ENCODE data around the gene OSBPL8.

The OSBPL8 gene

DNA sequence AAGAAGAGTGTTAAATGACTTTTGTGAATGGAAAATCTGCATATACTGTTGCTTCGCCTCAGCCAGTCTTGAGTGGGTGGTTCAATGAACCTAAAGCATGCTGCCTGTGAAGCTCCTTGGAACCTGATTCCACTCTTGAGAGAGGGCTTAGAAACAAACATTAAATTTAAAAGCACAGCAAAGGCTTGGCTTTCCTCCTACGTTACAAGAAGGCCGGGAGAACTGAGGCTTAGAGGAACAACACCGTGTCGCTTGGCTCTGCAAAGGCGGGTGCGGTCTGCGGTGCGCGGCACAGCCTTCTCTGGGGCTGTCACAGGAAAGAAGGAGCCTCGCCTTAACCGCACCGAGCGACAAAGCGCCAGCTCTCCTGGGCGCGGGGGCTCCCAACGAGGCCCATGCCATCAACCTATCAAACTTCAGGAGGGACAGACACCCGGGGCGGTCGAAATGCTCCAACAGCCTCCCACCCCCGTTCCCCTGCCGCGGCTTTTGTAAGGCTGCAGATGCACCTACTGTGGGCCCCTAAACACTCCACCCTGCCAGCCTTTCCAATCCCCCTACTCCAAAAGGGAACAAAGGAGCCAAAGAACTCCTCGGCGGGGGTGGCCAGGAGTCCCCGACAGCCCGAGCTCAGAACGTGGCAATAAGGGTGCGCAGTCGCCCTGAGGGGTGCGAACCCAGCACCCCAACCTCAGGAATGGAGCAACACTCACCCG is 729 bp downstream of the OSBPL8 start:
- peak in 47 of 56 donors; percentile 9 to 69 (median 40) for DNase-seq

DNA sequence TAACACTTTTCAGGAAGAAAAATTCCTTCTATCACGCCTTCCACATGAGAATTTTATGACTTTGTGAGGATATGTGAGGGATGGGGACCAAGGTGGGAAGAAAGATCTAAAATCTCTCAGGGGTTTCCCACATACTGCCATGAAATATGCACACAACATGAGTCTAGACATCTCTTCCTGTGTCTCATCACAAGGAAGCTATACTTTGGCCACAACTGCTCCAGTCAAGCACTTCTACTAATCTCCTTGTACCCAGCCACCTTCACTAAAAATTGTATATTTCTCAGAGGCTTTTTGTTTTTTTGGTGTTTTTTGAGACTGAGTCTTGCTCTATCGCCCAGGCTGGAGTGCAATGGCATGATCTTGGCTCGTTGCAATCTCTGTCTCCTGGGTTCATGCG is 3.2 kb downstream of the OSBPL8 start:
- no peak for DNase-seq

DNA sequence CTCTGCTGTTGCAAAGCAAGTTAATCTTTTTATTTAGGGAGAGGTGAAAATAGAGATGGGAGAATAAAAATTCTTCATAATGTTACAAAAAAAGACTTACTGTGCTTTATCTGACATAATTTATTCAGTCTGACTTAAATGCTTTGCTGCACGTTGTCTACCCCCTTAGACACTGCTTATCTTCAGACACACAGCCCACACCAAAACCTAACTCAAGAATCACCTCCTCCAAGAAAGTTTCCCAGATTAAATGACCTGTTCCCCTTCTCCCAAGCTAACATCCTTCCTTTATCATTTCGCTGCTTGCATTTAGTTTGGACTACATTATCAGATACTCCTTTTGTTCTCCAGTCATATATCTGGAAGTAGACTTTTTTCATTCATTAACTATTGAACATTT is 3.8 kb downstream of the OSBPL8 start:
- DNase-seq, result no peak

DNA sequence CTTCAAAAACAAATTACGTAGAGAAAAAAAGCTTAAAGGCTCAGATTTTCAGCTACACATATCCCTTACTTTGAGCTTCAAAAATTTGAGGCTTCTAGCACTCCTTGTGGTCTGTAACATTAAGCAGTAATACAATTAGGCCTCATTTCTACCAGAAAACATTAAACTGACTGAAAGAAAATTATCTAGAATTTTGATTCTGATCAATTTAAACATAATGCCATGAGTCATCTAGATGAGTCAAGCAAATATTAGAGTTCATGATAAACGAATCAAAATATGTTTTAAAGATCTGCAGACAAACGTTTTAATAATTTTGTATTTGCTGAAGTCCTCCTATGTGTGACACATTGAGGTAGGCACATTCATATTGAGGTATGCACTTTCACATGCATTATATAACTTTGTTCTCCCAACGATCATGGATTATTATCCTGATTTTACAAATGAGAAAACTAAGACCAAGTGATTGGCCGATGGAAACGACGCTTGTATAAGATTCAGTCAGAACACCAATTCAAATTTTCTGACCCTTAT is 4.3 kb downstream of the OSBPL8 start:
- no peak for DNase-seq

DNA sequence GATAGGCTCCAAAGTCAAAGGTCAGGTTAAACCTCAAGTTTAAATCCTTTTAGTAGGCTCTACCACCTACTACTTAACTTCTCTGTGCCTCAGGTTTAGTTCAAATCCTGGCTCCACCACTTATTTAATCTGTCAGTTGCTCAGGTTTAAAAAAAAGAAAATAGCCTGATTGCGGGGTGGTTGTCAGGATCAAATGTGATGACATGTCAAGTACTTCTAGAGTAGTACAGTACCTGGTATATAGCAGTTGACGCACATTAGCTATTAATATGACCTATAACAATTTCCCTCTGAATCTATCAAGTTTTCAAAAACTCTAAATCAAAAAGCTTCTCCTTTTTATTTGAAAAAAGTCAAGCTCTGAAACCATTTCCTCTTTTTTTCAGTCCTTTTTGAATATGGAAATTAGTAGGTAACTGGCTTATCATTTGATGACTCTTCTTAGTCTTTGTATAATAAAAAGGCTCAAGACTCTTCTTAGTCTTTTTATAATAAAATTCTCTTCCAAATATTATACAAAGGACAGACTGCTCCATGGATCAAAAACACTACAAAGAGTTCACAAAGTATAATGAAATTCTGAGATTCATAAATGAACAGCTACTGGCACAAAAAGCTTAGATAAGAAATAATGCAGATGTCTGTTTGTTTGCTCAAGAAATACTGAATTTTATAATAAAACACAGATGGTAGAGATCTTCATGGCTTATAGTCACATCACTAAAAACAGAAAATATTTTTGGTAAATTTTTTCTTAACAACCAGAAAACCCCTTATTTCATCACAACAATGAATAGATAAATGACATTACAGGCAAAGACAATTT is 5.0 kb downstream of the OSBPL8 start:
- DNase-seq, result no peak

DNA sequence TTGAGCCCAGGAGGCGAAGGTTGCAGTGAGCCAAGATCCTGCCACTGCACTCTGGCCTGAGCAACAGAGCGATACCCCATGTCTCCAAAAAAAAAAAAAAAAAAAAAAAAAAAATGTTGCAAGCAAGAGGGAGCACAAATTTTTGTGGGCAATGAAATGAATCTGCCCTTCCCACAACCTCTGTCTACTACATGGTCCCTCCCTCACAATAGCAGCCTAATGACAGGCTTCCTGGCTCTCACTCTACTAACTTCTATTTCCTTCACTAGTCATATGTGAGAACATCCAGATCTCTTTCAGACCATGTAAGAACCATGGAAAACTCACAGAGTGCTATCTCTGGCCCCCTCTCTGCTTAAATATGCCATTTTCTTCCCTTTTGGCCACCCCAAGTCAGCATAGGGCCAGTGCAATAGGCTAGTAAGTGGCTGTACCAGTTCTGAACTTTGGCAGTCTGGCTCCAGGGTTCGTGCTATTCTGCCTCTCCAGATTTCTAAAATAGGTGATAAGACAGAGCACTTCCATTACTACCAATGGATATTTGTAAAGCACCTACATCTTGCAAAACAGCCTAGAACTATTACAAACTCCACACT is 7.1 kb downstream of the OSBPL8 start:
- no peak for DNase-seq

DNA sequence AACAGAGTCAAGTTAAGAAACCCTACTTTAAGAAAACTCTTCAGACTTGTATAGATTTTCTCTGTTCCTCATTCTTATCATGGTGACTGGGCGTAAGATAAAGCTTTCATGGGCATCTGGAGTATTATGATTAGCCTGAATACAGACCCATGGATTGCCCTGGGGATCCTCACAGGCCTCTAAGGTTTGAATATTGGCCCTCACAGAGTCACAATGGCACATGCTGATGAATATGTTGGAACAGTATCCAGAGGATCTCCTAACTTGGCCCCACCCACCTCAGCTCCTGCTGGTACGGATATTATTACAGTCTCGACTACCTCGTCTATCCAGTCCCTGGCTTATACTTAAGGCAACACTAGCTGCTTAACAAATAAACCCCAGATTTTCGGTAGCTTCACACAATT is 8.1 kb downstream of the OSBPL8 start:
- DNase-seq, result no peak

DNA sequence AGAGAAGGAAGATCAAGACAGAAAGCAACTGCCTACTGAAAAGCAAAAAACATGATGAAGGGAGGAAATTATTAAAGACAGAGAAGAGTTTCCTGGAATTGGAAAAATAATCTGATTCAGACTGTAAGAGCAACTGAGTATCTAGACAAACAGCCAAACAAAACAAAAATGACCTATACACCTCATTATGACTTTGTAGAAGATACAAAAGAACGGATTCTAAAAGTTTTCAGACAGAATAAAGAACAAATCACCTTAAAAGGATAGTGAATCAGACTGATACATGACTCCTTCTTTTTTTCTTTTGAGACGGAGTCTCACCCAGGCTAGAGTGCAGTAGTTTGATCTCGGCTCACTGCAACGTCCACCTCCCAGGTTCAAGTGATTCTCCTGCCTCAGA is 10.4 kb downstream of the OSBPL8 start:
- no peak for DNase-seq

DNA sequence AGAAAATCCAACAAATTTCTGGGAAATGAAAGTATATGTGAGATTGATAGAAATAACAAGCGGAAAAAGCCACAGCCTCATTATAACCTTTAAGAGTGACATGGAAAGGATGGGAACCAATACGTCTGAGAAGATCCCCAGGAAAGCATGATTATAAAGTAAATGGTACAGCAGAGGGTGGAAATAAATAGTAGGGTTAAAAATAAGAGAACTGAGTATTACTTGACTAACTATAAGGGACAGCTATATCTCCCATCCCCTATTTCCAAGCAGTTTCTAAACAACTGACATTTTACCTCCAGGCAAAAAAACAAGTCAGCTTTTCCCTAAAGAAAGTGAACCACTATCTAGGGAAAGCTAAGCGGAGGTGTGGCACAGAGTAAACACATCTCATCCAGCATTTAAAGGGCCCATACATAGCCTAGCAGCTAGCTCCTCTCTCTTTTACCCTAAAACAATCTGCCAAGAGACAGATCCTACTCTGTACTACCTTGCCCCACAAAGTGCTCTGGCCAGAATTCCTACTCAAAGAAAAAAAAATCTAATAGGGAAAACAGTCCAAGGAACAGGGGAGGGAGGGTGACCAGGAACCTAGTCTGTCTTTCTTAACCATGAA is 11.2 kb downstream of the OSBPL8 start:
- no peak for DNase-seq

DNA sequence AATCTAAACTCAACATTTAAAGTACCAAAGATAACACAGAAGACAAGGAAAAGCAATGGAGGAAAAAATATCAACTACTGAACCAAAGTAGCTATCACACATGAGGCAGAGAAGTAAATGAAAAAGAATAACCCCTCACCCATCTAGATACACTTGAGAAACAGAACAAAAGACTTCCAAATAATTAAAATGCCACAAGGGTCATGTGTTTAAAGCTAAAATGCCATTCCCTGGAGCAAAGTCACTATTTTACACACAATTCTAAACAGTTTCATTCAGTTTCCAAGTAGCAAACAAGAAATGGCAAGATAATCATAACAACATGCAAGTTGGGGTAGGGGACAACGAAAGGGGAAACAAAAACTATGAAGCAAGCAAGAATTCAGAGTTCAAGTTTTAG is 12.0 kb downstream of the OSBPL8 start:
- no peak for DNase-seq

DNA sequence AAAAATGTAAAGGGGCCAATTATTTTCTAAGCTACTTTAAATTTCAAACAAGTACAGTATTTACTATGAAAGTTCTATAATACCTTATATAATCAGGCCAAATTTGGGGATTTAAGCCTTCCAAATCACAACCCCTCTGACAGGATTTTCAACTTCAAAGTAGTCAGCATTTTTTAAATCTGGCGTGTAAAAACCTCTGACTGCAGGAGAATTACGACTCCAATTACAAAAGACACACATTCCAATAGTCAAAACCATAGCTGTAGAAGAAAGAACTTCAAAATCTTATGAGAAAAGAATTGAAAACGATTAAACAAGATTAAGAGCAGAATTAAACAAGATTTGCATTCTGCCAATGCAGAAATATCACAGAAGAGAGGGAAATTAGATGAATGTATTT is 12.7 kb downstream of the OSBPL8 start:
- no peak for DNase-seq

DNA sequence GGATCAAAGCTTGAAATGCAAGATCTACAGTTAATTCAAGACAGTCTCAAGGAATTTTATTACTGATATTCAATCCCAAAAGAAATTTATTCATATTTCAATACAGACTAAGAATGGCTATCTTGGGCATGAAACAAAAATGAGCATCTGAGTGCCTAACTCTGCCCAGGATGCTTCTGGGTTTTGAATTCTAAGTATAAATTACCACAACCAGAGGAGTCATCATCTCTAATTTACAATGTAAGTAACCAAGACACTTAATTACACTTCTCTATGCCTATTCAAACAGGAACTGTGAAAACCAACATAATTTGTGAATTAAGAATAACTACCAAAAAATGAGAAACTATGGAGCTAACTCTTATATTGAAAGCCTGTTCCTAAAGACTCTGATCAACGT is 14.1 kb downstream of the OSBPL8 start:
- no peak for DNase-seq

DNA sequence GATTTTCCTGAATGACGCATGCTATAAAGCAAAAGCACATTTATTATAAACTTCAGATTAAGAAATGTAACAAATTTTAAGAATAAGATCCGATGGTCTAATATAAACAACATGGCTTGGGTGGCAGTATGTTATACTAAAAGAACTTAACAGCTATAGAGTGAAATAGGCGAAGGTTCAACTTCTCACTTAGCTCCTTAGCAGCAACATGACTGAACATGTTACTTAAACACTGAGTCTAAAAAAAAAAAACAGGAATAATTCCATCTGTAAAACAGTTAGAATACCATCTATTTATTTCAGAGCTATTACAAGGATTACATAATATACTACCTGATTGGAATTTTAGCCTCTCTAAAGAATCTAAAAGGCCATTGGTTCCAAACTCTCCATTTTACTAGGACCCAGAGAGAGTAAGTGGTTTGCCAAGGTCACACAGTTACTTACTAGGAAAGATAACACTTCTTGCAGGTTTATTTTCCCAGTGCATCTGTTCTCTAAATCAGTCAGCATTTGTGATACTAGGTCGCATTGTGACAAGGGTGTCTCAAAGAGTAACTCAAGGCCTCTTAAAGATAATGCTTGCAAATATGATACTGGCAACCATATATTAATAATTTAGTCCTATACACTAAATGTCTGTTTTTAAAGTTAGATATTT is 14.8 kb downstream of the OSBPL8 start:
- no peak for DNase-seq

DNA sequence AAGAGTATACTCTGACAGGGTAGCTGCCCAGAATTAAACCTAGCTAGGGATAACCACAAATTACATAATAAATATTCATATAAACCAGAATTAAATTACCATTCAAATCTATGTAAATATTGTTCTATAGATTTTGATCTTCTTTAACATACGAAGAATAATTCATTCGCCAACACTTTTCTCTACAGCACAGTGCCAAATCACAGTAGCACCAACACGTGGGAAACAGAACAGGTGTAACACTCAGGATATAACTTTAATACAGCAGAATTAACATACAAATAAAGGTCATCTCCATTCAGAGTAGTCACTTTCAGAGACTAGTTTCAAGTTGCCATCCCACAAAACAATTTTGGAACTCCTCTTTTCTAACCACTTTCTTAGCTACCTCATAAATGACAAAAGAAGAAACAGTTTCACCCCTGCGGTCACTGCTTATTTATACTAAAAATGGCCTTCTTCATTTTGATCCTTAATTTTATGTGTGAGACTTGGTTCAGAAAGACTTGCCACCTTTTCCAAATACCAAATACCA is 15.7 kb downstream of the OSBPL8 start:
- no peak for DNase-seq

DNA sequence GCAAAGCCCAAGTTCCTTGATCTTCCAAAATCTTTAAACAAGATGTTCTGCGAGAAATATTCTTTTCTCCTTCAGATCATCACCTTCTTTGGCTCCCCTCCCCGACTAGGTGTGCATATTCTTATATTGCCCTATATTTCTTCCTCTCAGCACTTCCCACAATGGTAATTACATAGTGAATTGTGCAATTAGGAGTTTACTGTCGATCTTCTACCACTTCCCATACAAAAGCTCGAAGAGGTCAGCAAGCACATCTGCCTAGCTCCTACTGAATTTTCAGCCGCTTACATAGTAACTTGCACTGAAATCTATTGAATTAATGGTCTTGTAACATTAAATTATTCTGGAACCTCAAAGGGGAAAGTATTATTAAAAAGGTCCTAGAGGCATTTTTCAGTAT is 16.7 kb downstream of the OSBPL8 start:
- DNase-seq, result no peak

DNA sequence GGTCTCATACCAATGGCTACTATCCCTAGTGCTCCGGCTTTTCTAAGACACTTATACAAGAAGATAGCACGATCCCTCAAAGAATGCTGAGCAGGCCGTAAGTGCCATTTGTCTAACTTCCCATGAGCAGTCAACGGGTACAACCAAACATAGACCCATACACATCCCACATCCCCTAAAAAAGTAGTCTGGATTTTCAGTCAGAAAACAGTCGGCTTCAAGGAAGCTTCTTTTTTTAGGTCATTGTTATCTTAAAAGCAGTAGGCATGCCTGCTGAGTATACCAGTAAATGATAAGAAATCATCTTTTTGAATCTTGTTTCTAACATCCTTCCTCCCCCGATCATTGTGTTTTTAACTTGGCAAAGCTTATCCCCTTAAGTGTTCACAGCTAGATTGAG is 19.8 kb downstream of the OSBPL8 start:
- no peak for DNase-seq

DNA sequence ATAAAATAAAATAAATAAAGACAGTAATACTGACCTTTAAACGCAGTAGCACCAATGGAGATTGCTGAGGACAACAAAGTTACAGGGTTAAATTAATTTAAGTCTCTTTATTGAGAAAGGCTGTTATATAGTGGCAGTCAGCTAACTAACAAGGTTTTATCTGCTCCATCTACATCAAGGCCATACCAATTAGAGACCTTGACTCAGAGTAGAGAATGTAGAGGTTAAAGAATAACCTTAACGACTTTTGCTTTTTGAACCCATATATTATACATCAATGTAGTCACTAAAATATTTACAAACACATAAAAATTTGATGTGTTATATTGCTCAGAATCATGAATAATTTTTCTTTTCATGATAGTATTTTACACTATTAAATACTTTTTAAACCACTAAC is 21.6 kb downstream of the OSBPL8 start:
- DNase-seq, result no peak

DNA sequence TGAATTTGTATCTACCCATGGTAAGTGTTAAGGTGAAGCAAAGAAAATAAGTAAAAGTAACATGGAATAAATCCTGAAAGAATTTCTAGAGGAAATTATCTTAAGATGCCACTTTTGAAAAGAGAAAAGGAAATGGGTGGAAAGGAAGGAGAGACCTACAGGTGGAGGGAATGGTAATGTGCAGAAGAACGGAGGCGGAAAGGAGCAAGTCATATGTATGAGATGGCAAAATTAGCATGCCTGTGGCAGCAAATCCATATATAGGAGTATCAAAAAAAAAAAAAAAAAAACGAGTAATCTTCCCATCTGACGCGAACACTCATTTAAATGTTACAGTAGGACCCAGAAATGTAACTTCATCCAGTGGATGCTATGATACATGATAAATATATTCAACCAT is 23.0 kb downstream of the OSBPL8 start:
- DNase-seq, result no peak

DNA sequence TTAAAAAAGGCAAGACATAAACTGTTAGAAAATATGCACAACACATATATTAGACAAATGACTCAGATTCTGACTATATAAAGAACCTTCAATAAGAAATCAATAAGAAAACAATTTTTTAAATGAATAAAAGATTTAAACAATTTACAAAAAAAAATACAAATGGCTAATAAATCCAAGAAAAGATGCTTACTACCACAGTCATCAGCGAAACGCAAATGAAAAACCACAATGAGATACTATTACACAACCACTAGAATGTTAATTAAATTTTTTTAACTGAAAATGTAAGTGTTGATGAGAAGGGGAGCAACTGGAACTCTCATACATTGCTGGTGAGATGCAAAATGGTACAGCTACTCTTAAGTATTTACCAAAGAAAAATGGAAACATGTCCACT is 24.4 kb downstream of the OSBPL8 start:
- DNase-seq, result no peak

DNA sequence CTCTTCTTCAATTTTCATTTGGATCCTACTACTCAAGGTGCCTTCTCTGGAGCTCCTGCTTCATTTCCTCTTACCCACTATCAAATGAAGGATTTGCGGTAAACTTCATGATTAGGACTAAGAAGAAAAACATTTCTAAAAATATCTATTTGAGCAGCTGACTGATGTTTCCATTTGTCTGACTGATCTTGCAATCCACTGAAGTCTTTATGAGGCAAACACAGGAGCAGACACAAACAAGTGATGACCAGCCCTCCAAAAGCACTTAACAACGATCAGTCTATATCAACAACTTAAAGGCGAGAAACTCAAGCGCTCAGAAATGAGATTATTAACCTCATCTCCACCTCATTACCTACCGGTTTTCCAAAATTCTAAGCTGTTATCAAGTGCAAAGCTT is 26.2 kb downstream of the OSBPL8 start:
- no peak for DNase-seq

DNA sequence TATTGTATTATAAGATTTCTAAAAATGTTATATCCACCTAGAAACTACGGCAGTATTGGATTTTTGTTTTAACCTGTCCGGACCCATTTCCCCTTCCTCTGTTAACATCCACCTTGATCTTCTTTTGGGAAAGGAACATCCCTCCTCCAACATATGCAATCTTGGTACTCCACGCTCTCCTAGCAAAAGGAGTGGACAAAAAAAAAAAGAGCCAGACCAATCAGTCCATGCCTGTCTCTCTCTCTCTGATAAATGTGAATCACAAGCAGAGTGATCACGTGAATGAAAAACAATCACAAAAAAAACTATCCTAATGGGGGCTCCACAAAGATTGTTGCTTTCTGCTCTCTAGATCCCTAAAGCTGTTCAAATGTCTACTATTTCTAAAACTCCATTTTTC is 27.1 kb downstream of the OSBPL8 start:
- no peak for DNase-seq
